GM10266 (cell line): ENCODE measurements around the gene SNHG17.
"Not testable (repeated sequence)": the region's sequence is repeated elsewhere in the genome, so short reads cannot be mapped to it uniquely, and the experiment has no call there.

Experiments used
- DNase-seq: peaks from one replicate; pipeline ENCODE4 v3.0.0; 2012; ENCODE audit errors: extremely low spot score
- TF ChIP-seq, protein P1 (sequence below): IDR thresholded peaks from 2 replicates; pipeline ENCODE4 v1.5.1; 2012; ENCODE audit warnings: mild to moderate bottlenecking, low read depth; ENCODE audit not compliant: control insufficient read depth, insufficient read depth; ENCODE audit errors: missing control alignments

The SNHG17 gene

GRCh38 chr20:38386851-38387250 lies 48.3 kb downstream of the SNHG17 start:
- TF ChIP-seq, protein P1, sequence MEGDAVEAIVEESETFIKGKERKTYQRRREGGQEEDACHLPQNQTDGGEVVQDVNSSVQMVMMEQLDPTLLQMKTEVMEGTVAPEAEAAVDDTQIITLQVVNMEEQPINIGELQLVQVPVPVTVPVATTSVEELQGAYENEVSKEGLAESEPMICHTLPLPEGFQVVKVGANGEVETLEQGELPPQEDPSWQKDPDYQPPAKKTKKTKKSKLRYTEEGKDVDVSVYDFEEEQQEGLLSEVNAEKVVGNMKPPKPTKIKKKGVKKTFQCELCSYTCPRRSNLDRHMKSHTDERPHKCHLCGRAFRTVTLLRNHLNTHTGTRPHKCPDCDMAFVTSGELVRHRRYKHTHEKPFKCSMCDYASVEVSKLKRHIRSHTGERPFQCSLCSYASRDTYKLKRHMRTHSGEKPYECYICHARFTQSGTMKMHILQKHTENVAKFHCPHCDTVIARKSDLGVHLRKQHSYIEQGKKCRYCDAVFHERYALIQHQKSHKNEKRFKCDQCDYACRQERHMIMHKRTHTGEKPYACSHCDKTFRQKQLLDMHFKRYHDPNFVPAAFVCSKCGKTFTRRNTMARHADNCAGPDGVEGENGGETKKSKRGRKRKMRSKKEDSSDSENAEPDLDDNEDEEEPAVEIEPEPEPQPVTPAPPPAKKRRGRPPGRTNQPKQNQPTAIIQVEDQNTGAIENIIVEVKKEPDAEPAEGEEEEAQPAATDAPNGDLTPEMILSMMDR = no peak
- DNase-seq = no peak

DNA sequence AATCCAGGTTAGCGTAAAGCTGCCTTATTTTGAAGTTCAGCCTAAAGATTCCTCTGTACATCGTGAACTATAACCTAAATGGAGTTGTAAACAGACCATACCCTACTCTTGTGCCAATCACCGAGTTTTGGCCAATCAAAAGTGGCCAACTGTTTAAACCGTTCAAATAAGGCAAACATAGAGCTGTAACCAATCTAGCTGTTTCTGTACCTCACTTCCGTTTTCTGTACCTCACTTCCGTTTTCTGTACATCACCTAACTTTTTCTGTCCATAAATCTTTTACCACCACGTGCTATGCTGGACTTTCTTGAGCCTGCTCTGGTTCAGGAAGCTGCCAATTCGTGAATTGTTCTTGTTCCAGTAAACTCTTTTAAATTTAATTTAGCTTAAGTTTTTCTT lies 49.1 kb downstream of the SNHG17 start:
- TF ChIP-seq, protein P1 = no peak
- no peak for DNase-seq

GRCh38 chr20:38383147-38383546 lies 52.0 kb downstream of the SNHG17 start:
- DNase-seq = no peak
- TF ChIP-seq, protein P1 = no peak

GRCh38 chr20:38377838-38378237 lies 57.3 kb downstream of the SNHG17 start:
- DNase-seq = not testable (repeated sequence)

- TF ChIP-seq, protein P1 = no peak
- no peak for DNase-seq
Measured at GRCh38 chr20:38377039-38377685, 58.0 kb downstream of the SNHG17 start.

GRCh38 chr20:38373898-38374297 lies 61.2 kb downstream of the SNHG17 start:
- TF ChIP-seq, protein P1 = no peak

DNA sequence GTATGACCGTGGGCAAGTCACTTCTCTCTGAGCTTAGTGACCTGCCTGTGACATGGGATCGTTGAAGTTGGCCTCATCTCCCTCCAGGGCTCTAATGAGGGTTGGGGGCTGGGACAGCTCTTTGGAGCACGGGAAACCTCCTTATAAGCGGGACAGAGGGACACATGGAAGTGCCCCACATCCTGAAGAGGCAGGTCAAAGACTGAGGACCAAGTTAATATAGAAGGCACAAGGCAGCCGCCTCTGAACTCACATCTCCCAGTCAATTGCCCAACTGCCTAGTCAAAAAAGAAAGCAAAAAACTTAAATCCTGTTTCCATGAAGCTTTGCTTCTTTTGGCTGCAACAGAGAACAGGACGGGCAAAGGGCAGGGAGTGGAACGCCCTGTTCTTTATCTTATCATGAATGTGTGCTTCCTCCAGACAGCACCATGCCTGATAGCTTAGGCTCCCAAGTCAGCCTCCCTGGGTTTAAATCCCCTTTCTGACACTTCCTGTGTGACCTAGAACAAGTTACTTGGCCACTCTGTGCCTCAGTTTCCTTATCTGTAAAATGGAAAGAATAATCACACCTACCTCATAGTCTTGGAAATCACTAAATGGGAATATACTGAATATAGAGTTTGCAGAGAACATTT lies 61.8 kb downstream of the SNHG17 start:
- no peak for DNase-seq
- TF ChIP-seq, protein P1 = no peak

More at GRCh38 chr20:38373898-38374297, 61.2 kb downstream of the SNHG17 start:
- DNase-seq = no peak
